K562 (cell line): Measurements from ENCODE around the gene RNF180. TPM values are rescaled to one million over a fixed set of nuclear protein-coding genes. Genes with fewer than 3 reads are reported as not detected.

Experiments used
- ATAC-seq: fragments of 200-7000 bp; cut with Tn5 transposase; 3 replicates; pipeline ENCODE4 v1.9.1; 2020; ENCODE audit warnings: moderate library complexity
- BruUV-seq: library from RNA; stranded (reverse); fragments of 400-500 nt; replicated peaks from 2 replicates; lab custom pipeline; 2021; lab: Mats Ljungman, UMichigan
- CTCF ChIA-PET: fragments of 300-600 bp; formaldehyde crosslinking; extraction: SDS; loops from one replicate; lab custom pipeline; 2021; ENCODE audit warnings: low intra/inter-chr PET ratio; lab: Yijun Ruan, JAX
- POLR2A ChIA-PET: fragments of 300-600, 350-650 bp; sonication (Branson Sonifier 250); formaldehyde crosslinking; extraction: SDS; loops from one replicate; lab custom pipeline; 2021; ENCODE audit warnings: antibody characterized with exemption, inconsistent platforms; lab: Yijun Ruan, JAX
- DNase-seq, 4 experiments: peaks; one replicate each; pipeline versions ENCODE4 v3.0.0 to v3.0.0-alpha.2; 2011 to 2018; ENCODE audit warnings: low spot score in 3 of 4, mixed read lengths in 3 of 4; ENCODE audit errors: extremely low read depth in 1 of 4
- FAIRE-seq: peaks from 2 replicates; lab custom pipeline; 2011; peaks lifted over from hg19 to GRCh38; lab: Jason Lieb, UNC
- H2AFZ ChIP-seq: 2 replicates; pipeline ENCODE4 v1.6.0; 2011; ENCODE audit warnings: low read depth, low read length, control low read depth, inconsistent platforms
- H3K27ac ChIP-seq: fragments of 200-600 bp; 3 replicates; pipeline ENCODE4 v1.8.0; 2011; ENCODE audit warnings: low read depth, mild to moderate bottlenecking, control low read depth, inconsistent platforms, low read length, moderate library complexity, mixed read lengths; ENCODE audit errors: extremely low read depth
- H3K27me3 ChIP-seq, 2 experiments: fragments of 300-600 bp in 1 of 2; 2 replicates in 1 of 2; 3 replicates in 1 of 2; pipeline versions ENCODE4 v1.6.0 to v1.8.0; 2011; ENCODE audit warnings: inconsistent platforms in 2 of 2, low read length in 2 of 2, mild to moderate bottlenecking in 1 of 2, mixed read lengths in 1 of 2, moderate library complexity in 1 of 2; ENCODE audit not compliant: control insufficient read depth in 2 of 2, insufficient read depth in 2 of 2
- H3K36me3 ChIP-seq: fragments of 300-600 bp; 3 replicates; pipeline ENCODE4 v1.8.0; 2011; ENCODE audit warnings: mild to moderate bottlenecking, low read length, inconsistent platforms; ENCODE audit not compliant: control insufficient read depth, insufficient read depth
- H3K4me1 ChIP-seq, 2 experiments: fragments of 200-600 bp in 1 of 2; replicated peaks in 1 of 2; 2 replicates in 1 of 2; 3 replicates in 1 of 2; pipeline versions ENCODE4 v1.5.1 to v1.8.0; 2011; ENCODE audit warnings: inconsistent platforms in 2 of 2, low read length in 2 of 2, mild to moderate bottlenecking in 1 of 2, mixed read lengths in 1 of 2, moderate library complexity in 1 of 2; ENCODE audit not compliant: control insufficient read depth in 2 of 2, insufficient read depth in 2 of 2
- H3K4me2 ChIP-seq: 2 replicates; pipeline ENCODE4 v1.6.1; 2011; ENCODE audit warnings: low read length, control low read depth, inconsistent platforms, mixed read lengths; ENCODE audit not compliant: insufficient read depth
- H3K4me3 ChIP-seq: fragments of 200-600 bp; sonication (generic), shearing (Covaris generic); 2 replicates; pipeline ENCODE4 v1.5.1; 2016; ENCODE audit warnings: control low read depth, inconsistent platforms
- H3K79me2 ChIP-seq: fragments of 200-600 bp; 3 replicates; pipeline ENCODE4 v1.8.0; 2011; ENCODE audit warnings: low read length, inconsistent platforms; ENCODE audit not compliant: control insufficient read depth, insufficient read depth
- H3K9ac ChIP-seq, 2 experiments: 2 replicates each; pipeline versions ENCODE4 v1.6.0 to v1.6.1; 2011; ENCODE audit warnings: low read depth in 2 of 2, low read length in 2 of 2, control low read depth in 1 of 2, inconsistent platforms in 1 of 2, mild to moderate bottlenecking in 1 of 2, mixed read lengths in 1 of 2; ENCODE audit not compliant: insufficient read depth in 1 of 2
- H3K9me1 ChIP-seq: one replicate; pipeline ENCODE4 v1.6.0; 2011; ENCODE audit warnings: inconsistent platforms, mild to moderate bottlenecking, low read length, moderate library complexity; ENCODE audit not compliant: control insufficient read depth, insufficient read depth
- H3K9me3 ChIP-seq: replicated peaks from 2 replicates; pipeline ENCODE4 v1.5.1; 2011; ENCODE audit warnings: low read depth, low read length, inconsistent platforms; ENCODE audit not compliant: control insufficient read depth, insufficient read depth
- H4K20me1 ChIP-seq: replicated peaks from 2 replicates; pipeline ENCODE4 v1.6.1; 2011; ENCODE audit warnings: low read length, inconsistent platforms, mixed read lengths; ENCODE audit not compliant: control insufficient read depth, insufficient read depth
- E4F1 ChIP-seq: fragments of 250-450 bp; sonication (Bioruptor Pico); IDR thresholded peaks from 2 replicates; pipeline ENCODE4 v1.5.0; 2021; ENCODE audit warnings: mild to moderate bottlenecking, borderline replicate concordance
- HMGN3 ChIP-seq: IDR thresholded peaks from 2 replicates; pipeline ENCODE4 v1.6.1; 2011; ENCODE audit warnings: borderline replicate concordance, low read depth, mild to moderate bottlenecking, mixed read lengths, low read length; ENCODE audit not compliant: insufficient read length; ENCODE audit errors: extremely low read depth
- NCOA6 ChIP-seq: fragments of 450-650 bp; IDR thresholded peaks from 2 replicates; pipeline ENCODE4 v1.6.1; 2017; ENCODE audit warnings: mild to moderate bottlenecking
- PML ChIP-seq: IDR thresholded peaks from 2 replicates; pipeline ENCODE4 v1.6.1; 2012; ENCODE audit warnings: low read length, inconsistent platforms
- SNIP1 ChIP-seq: fragments of 450-650 bp; IDR thresholded peaks from 2 replicates; pipeline ENCODE4 v1.7.1; 2017; ENCODE audit warnings: low read depth, mild to moderate bottlenecking
- TEAD2 ChIP-seq: fragments of 450-650 bp; IDR thresholded peaks from 2 replicates; pipeline ENCODE4 v1.6.1; 2016; ENCODE audit warnings: missing genetic modification characterization, control low read depth, missing compliant biosample characterization
- ZBTB1 ChIP-seq: sonication (generic); formaldehyde crosslinking; IDR thresholded peaks from 2 replicates; pipeline ENCODE4 v1.8.1; 2023; ENCODE audit warnings: missing genetic modification reagents, low read depth, mild to moderate bottlenecking, borderline replicate concordance
- ZC3H4 ChIP-seq: sonication (generic); formaldehyde crosslinking; IDR thresholded peaks from 2 replicates; pipeline ENCODE4 v1.9.0; 2021; ENCODE audit warnings: missing genetic modification reagents, borderline replicate concordance
- ZNF318 ChIP-seq, 2 experiments: fragments of 450-650 bp; IDR thresholded peaks; 2 replicates each; pipeline ENCODE4 v1.6.1; 2016; ENCODE audit warnings: mild to moderate bottlenecking in 2 of 2, borderline replicate concordance in 1 of 2, low read depth in 1 of 2, moderate library complexity in 1 of 2
- ZNF408 ChIP-seq: fragments of 250-450 bp; sonication (Bioruptor Pico); IDR thresholded peaks from 2 replicates; pipeline ENCODE4 v1.4.0; 2020; ENCODE audit warnings: low read depth, mild to moderate bottlenecking, moderate library complexity
- ZNF764 ChIP-seq: fragments of 250-450 bp; sonication (Bioruptor Pico); IDR thresholded peaks from 2 replicates; pipeline ENCODE4 v1.4.0; 2020; ENCODE audit warnings: low read depth, mild to moderate bottlenecking, moderate library complexity
- WGBS: fragments of 100-300 bp; shearing (Covaris generic); methylation state at CpG from one replicate; pipeline ENCODE4 v1.1.6; 2016; ENCODE audit warnings: low coverage, mixed read lengths; ENCODE audit not compliant: insufficient coverage; ENCODE audit errors: missing lambda C conversion rate; 5-methylcytosine and 5-hydroxymethylcytosine counted together
- in situ Hi-C: fragments of 300-500 bp; cut with MboI; formaldehyde crosslinking; loops from 4 replicates; pipeline ENCODE4 v1.15.0; 2018; ENCODE audit warnings: inconsistent platforms, mixed read lengths
- intact Hi-C: fragments of 100-400 bp; cut with micrococcal nuclease; formaldehyde crosslinking; loops from 2 replicates; pipeline ENCODE4 v1.14.2; 2022
- polyA plus RNA-seq, 8 experiments: library from polyadenylated mRNA; depleted of rRNA in 4 of 8; stranded (reverse) in 5 of 8; unstranded in 3 of 8; fragments of >200 nt; fragmentation: Nextera tagmentation in 2 of 8; fragmentation: Illumina TruSeq in 1 of 8; extraction: Ambion mirVana in 2 of 8; extraction: Trizol in 1 of 8; gene quantifications; 2 replicates each; pipeline versions ENCODE4 v1.2.1 to v1.2.3, GENCODE V29; 2011 to 2014; ENCODE audit warnings: inconsistent platforms in 1 of 8, missing spikeins in 1 of 8
- total RNA-seq, 7 experiments: library from RNA; depleted of rRNA in 6 of 7; stranded (reverse); fragments of >200 nt in 6 of 7; fragmentation: Illumina TruSeq in 2 of 7; extraction: Trizol in 2 of 7; gene quantifications; 2 replicates each; pipeline versions ENCODE4 v1.2.1 to v1.2.3, GENCODE V29; 2011 to 2021; ENCODE audit warnings: low replicate concordance in 1 of 7

Gene RNF180
- total and polyA plus RNA-seq, 9 of the 15 experiments (the other 6 are each of a cell fraction or from before 2014, with no cell fraction given): 0.05 TPM; not detected in 8

- TF ChIP-seq ZC3H4 (CRISPR knock-in tag): no peak
- no peak for TF ChIP-seq HMGN3
Observed at GRCh38 chr5:64323591-64323990, 157.9 kb downstream of the RNF180 start (continued).

GRCh38 chr5:64330728-64331231 lies 165.1 kb downstream of the RNF180 start:
- ATAC-seq: no peak
- no TSS peak for BruUV-seq
- no peak overlapping the region for H2AFZ ChIP-seq
- H3K79me2 ChIP-seq: no peaks in the 10 kb centered on the region
- H3K9me1 ChIP-seq: no peaks in the 10 kb centered on the region
- H4K20me1 ChIP-seq: no peaks in the 10 kb centered on the region
- H3K27me3 ChIP-seq: no peaks in the 10 kb centered on the region
- ChIA-PET CTCF (no interaction called here), POLR2A (no interaction called here)
- no peak for FAIRE-seq
- H3K9me3 ChIP-seq: no peaks in the 10 kb centered on the region; the same call in 1 of the 2 replicates
- WGBS: 2% methylated on average over 6 of the region's 6 CpGs
- DNase-seq: no peak
- H3K27ac ChIP-seq: no peak overlapping the region
- intact Hi-C loops (no loop called here), in situ Hi-C loops (no loop called here)
- no peak overlapping the region for H3K4me2 ChIP-seq
- no peak overlapping the region for H3K9ac ChIP-seq
- H3K36me3 ChIP-seq: no peaks in the 10 kb centered on the region
- no peak overlapping the region for H3K4me3 ChIP-seq
- H3K4me1 ChIP-seq: no peaks in the 10 kb centered on the region
- TF ChIP-seq TEAD2 (no peak), ZNF764 (no peak), PML (no peak), ZNF408 (CRISPR knock-in tag) (no peak), E4F1 (CRISPR knock-in tag) (no peak), NCOA6 (no peak), ZBTB1 (no peak), SNIP1 (no peak), ZNF318 (IDR thresholded peaks at IDR 0.05; ENCODE audit: borderline replicate concordance in 1 of 2, low read depth in 1 of 2) (no peak)
